ENCODE results near the gene NPTN. TPM values are rescaled to one million over a fixed set of nuclear protein-coding genes. Genes with fewer than 3 reads are reported as not detected.
A peak's percentile ranks its signal among the peaks of the same experiment; 100 is the strongest.

Gene NPTN
- total and polyA plus RNA-seq, 2 donors from 2014 or later: 100 to 130 TPM

DNA sequence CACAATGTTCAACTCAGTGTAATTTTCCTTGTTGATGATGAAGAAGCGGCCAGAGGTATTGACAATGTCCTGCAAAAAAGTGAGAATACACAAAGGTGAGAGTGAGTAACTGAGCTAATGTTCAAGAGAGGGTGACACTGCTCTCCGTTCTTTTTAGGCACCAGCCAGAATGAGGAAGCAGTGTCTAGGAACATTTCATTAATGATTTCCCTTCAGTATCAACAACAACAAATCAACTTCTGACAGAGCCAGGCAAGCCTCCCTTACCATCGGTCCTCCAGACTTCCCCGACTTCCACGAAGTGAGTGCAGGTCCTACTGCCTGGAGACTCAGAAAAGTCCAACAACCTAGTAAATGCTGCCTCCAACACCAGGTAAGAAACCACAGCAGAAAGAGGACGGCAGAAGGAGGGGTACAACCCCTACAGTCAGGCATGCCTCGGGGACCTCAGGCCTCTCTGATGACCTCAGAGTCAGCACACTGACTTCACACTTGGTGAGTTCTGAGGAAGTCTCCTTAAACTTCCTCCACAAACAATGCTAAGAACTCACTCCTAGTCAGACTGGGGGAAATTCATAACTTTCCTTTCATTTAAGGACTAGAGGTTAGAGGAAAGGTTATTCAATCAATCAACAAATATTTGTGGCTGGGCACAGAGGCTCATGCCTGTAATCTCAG, 62.7 kb downstream of the NPTN start:
- H3K27me3 ChIP-seq (ENCODE audit: control insufficient read depth, insufficient read depth, low read length): no peaks in the 10 kb centered on the region
- FAIRE-seq: no peak
- peaks cover 10 to 45% (median 14%) of the 10 kb centered on the region in 3 donors for H3K36me3 ChIP-seq (ENCODE audit: control insufficient read depth in 2 of 3, insufficient read depth in 3 of 3, low read length in 3 of 3)
- H3K4me3 ChIP-seq (ENCODE audit: low read length in 3 of 3): no peak overlapping the region
- peaks cover 3 to 9% (median 7%) of the 10 kb centered on the region in 3 donors for H3K4me1 ChIP-seq (ENCODE audit: control insufficient read depth in 2 of 3, insufficient read depth in 2 of 3, low read depth in 1 of 3, low read length in 3 of 3)
- H3K9me3 ChIP-seq (ENCODE audit: control insufficient read depth in 2 of 3, insufficient read depth in 1 of 3, low read length in 3 of 3): no peaks in the 10 kb centered on the region
- peak in 2 of 5 donors; percentile 17 to 29 for DNase-seq
- intact Hi-C loops (cut with DNase I): no loop called here
- no peak overlapping the region for H3K9ac ChIP-seq (ENCODE audit: low read length in 3 of 3)
- TF ChIP-seq, protein P1, sequence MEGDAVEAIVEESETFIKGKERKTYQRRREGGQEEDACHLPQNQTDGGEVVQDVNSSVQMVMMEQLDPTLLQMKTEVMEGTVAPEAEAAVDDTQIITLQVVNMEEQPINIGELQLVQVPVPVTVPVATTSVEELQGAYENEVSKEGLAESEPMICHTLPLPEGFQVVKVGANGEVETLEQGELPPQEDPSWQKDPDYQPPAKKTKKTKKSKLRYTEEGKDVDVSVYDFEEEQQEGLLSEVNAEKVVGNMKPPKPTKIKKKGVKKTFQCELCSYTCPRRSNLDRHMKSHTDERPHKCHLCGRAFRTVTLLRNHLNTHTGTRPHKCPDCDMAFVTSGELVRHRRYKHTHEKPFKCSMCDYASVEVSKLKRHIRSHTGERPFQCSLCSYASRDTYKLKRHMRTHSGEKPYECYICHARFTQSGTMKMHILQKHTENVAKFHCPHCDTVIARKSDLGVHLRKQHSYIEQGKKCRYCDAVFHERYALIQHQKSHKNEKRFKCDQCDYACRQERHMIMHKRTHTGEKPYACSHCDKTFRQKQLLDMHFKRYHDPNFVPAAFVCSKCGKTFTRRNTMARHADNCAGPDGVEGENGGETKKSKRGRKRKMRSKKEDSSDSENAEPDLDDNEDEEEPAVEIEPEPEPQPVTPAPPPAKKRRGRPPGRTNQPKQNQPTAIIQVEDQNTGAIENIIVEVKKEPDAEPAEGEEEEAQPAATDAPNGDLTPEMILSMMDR (IDR thresholded peaks at IDR 0.05; ENCODE audit: borderline replicate concordance, extremely low read depth, insufficient read depth): no peak
- H3K27ac ChIP-seq (ENCODE audit: low read depth in 2 of 2, low read length in 2 of 2): no peak overlapping the region

DNA sequence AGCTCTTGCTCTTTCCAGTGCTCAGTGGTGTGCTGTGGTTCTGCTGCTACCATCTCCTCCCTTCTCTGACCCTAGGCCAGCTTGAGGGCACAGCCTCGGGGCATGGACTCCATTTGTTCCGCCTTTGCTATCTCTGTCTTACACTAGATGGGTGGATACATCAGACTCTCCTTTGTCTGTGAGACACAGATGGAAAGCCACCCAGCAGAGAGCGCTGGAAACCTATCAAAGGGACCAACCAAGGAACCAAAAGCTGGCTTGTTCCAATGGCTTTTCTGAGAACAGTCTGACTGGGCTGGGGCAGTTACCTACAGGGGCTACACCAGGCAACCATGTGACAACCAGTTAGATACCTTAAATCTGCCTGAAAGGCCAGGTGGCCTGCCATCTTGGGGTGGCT, 63.8 kb downstream of the NPTN start:
- no peak overlapping the region for H3K4me3 ChIP-seq (ENCODE audit: low read length in 3 of 3)
- FAIRE-seq (no peak), DNase-seq (no peak)
- peaks cover 10 to 44% (median 14%) of the 10 kb centered on the region in 3 donors for H3K36me3 ChIP-seq (ENCODE audit: control insufficient read depth in 2 of 3, insufficient read depth in 3 of 3, low read length in 3 of 3)
- no peak overlapping the region for H3K9ac ChIP-seq (ENCODE audit: low read length in 3 of 3)
- H3K9me3 ChIP-seq (ENCODE audit: control insufficient read depth in 2 of 3, insufficient read depth in 1 of 3, low read length in 3 of 3): no peaks in the 10 kb centered on the region
- intact Hi-C loops (cut with DNase I): loop anchor here (10.0 kb wide), 1 partner anchor 65 kb away; the partner anchor contains the start of gene NPTN
- peaks cover 3 to 9% (median 7%) of the 10 kb centered on the region in 3 donors for H3K4me1 ChIP-seq (ENCODE audit: control insufficient read depth in 2 of 3, insufficient read depth in 2 of 3, low read depth in 1 of 3, low read length in 3 of 3)
- no peak overlapping the region for H3K27ac ChIP-seq (ENCODE audit: low read depth in 2 of 2, low read length in 2 of 2)
- no peaks in the 10 kb centered on the region for H3K27me3 ChIP-seq (ENCODE audit: control insufficient read depth, insufficient read depth, low read length)
- TF ChIP-seq, protein P1 (IDR thresholded peaks at IDR 0.05; ENCODE audit: borderline replicate concordance, extremely low read depth, insufficient read depth): no peak

DNA sequence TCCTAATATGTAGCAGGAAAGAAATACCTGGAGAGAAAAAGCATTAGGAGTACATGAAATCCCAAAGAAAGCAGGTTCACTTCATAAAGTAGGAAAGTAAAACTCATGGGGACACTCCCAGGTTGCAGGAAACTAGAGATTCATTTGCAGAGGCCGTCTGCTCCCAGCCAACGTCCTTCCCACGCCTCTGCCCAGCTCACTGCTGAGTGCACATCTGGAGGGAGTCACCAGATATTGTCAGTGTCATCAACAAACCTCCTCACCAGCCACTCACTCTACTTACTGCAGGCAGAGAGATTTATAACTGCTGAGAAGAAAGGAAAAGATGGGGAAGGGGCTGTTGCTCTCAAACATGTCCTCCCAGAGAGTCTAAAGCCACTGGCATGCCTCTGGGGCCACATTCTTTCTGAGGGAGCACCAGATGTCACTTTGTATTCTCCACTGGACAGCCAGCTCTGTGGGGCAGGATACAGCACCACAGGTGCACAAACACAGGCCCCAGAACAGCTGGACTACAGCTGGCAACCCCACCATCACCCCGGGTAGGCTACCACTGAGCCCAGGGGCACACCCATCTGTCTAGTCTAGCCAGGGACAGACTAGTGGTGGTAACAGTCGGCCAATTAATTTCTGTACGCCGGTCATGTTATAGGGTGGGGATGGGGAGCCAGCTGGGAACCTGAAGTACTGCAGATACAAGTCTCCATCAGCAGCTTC, 64.5 kb downstream of the NPTN start:
- no peaks in the 10 kb centered on the region for H3K27me3 ChIP-seq (ENCODE audit: control insufficient read depth, insufficient read depth, low read length)
- no peak overlapping the region for H3K4me3 ChIP-seq (ENCODE audit: low read length in 3 of 3)
- TF ChIP-seq, protein P1 (IDR thresholded peaks at IDR 0.05; ENCODE audit: borderline replicate concordance, extremely low read depth, insufficient read depth): no peak
- FAIRE-seq (no peak), DNase-seq (peak in 4 of 5 donors; percentile 25 to 46 (median 33))
- intact Hi-C loops (cut with DNase I): loop anchor here (10.0 kb wide), 1 partner anchor 66 kb away; the partner anchor contains the start of gene NPTN
- H3K27ac ChIP-seq (ENCODE audit: low read depth in 2 of 2, low read length in 2 of 2): no peak overlapping the region
- H3K4me1 ChIP-seq (ENCODE audit: control insufficient read depth in 2 of 3, insufficient read depth in 2 of 3, low read depth in 1 of 3, low read length in 3 of 3): peaks cover 3 to 7% (median 7%) of the 10 kb centered on the region in 3 donors
- no peak overlapping the region for H3K9ac ChIP-seq (ENCODE audit: low read length in 3 of 3)
- no peaks in the 10 kb centered on the region for H3K9me3 ChIP-seq (ENCODE audit: control insufficient read depth in 2 of 3, insufficient read depth in 1 of 3, low read length in 3 of 3)
- peaks cover 10 to 44% (median 15%) of the 10 kb centered on the region in 3 donors for H3K36me3 ChIP-seq (ENCODE audit: control insufficient read depth in 2 of 3, insufficient read depth in 3 of 3, low read length in 3 of 3)
